ENCODE measurements around the gene DLEU7. TPM values are rescaled to one million over a fixed set of nuclear protein-coding genes. Genes with fewer than 3 reads are reported as not detected.

Gene DLEU7
- total RNA-seq, 1 donor from 2014 or later = not detected

DNA sequence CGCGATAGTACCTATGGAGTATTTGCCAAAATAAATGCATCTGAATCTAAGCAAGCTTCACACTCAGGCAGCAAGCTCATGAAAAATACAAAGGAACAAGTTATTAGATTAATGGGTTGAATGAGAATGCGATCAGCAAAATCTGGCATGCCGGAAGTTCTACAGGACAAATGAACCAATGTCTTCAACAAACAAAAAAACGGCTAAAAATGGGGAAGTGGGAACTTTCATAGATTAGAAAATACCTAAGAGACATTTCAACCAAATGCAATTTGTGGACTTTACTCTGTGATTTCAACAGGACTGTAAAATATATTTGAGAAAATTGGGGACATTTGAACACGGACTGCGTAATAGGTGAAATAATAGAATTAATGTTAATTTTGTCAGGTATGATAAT lies 43.7 kb upstream of the DLEU7 start:
- H3K27me3 ChIP-seq (ENCODE audit: control insufficient read depth, insufficient read depth, low read length) = no peaks in the 10 kb centered on the region
- TF ChIP-seq, protein P1, sequence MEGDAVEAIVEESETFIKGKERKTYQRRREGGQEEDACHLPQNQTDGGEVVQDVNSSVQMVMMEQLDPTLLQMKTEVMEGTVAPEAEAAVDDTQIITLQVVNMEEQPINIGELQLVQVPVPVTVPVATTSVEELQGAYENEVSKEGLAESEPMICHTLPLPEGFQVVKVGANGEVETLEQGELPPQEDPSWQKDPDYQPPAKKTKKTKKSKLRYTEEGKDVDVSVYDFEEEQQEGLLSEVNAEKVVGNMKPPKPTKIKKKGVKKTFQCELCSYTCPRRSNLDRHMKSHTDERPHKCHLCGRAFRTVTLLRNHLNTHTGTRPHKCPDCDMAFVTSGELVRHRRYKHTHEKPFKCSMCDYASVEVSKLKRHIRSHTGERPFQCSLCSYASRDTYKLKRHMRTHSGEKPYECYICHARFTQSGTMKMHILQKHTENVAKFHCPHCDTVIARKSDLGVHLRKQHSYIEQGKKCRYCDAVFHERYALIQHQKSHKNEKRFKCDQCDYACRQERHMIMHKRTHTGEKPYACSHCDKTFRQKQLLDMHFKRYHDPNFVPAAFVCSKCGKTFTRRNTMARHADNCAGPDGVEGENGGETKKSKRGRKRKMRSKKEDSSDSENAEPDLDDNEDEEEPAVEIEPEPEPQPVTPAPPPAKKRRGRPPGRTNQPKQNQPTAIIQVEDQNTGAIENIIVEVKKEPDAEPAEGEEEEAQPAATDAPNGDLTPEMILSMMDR (IDR thresholded peaks at IDR 0.05; ENCODE audit: insufficient read depth, low read length, severe bottlenecking) = no peak
- no peak overlapping the region for H3K4me3 ChIP-seq (ENCODE audit: low read depth, low read length)
- no peak for DNase-seq (ENCODE audit: low read depth)
- H3K36me3 ChIP-seq (ENCODE audit: control insufficient read depth, insufficient read depth, low read length) = no peaks in the 10 kb centered on the region
- no peak for FAIRE-seq

DNA sequence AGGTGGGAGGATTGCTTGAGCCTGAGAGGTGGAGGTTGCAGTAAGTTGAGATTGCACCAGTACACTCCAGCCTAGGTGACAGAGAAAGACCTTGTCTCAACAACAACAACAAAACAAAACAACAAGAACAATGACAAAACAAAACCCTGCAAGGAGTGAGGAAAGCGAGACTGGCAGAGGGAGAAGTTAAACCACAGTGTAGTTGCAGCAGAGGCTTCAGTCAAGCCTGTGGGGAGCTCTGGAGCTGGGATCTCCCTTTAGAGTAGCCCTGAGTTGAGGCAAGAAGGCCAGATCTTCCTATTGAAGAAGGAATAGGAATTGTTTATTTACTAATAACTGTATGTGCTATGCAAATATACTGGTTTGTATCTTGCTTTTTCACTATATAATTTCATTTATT lies 40.8 kb upstream of the DLEU7 start:
- FAIRE-seq (peak; percentile 62), DNase-seq (ENCODE audit: low read depth) (no peak)
- Histone ChIP-seq H3K36me3 (ENCODE audit: control insufficient read depth, insufficient read depth, low read length) (no peaks in the 10 kb centered on the region), H3K4me3 (ENCODE audit: low read depth, low read length) (no peak overlapping the region), H3K27me3 (ENCODE audit: control insufficient read depth, insufficient read depth, low read length) (no peaks in the 10 kb centered on the region)
- TF ChIP-seq, protein P1 (IDR thresholded peaks at IDR 0.05; ENCODE audit: insufficient read depth, low read length, severe bottlenecking) = no peak

DNA sequence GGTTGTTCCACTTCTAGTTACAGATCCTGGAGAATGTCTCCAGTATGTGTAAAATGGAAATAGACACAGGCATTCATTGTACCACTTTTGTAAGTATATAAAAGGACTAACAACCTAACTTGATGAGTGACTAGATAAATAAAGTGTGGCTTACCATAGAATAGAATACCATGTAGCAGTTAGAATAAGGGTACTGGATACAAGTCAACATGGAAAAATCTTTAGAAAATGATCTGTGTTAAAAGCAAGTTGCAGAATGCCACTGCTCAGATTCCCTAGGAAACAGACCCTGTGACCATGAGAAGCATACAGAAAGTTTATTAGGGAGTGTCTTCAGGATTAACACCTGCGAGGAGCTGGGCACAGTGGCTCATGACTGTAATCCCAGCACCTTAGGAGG lies 40.2 kb upstream of the DLEU7 start:
- Histone ChIP-seq H3K27me3 (ENCODE audit: control insufficient read depth, insufficient read depth, low read length) (no peaks in the 10 kb centered on the region), H3K4me3 (ENCODE audit: low read depth, low read length) (no peak overlapping the region), H3K36me3 (ENCODE audit: control insufficient read depth, insufficient read depth, low read length) (no peaks in the 10 kb centered on the region)
- DNase-seq (ENCODE audit: low read depth) (no peak), FAIRE-seq (no peak)
- TF ChIP-seq, protein P1 (IDR thresholded peaks at IDR 0.05; ENCODE audit: insufficient read depth, low read length, severe bottlenecking) = no peak

DNA sequence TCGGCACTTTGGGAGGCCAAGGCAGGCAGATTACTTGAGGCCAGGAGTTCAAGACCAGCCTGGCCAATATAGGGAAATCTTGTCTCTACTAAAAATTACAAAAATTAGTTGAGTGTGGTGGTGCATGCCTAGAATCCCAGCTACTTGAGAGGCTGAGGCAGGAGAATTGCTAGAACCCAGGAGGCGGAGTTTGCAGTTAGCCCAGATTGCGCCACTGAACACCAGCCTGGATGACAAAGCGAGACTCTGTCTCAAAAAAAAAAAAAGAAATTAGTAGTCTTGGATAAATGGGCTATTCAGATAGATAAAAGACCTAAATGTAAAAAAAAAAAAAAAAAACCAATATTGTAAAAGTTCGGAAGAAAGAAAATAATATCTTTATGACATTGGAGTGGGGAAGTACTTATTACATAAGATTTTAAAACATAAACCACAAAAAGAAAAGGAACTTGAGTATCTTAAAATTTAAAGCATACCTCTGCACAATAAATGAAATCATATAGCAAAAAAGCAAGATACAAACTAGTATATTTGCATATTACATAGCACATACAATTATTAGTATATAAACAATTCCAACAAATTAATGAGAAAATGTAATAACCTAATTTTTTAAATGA lies 39.4 kb upstream of the DLEU7 start:
- FAIRE-seq = no peak

DNA sequence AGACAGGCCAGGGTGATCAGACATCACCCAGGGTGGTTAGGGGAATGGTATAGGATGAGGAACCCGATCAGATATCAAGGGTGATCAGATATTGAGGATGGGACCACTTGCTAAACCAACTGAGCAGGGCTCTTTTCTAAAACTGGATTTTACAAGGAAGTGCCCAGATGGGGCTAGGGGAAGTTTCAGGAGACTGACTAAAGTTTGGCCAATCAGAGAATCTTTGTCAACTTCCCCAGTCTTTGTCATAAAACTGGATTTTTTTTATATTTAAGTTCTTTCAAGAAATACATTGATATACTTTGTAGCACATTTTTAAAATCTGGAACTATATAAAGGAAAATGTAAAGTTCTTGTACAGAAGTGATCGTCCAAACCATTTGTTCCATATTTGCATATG lies 30.5 kb upstream of the DLEU7 start:
- Histone ChIP-seq H3K36me3 (ENCODE audit: control insufficient read depth, insufficient read depth, low read length) (no peaks in the 10 kb centered on the region), H3K27me3 (ENCODE audit: control insufficient read depth, insufficient read depth, low read length) (no peaks in the 10 kb centered on the region), H3K4me3 (ENCODE audit: low read depth, low read length) (no peak overlapping the region)
- DNase-seq (ENCODE audit: low read depth) (no peak), FAIRE-seq (no peak)
- TF ChIP-seq, protein P1 (IDR thresholded peaks at IDR 0.05; ENCODE audit: insufficient read depth, low read length, severe bottlenecking) = no peak

More for the DNA sequence above, 39.4 kb upstream of the DLEU7 start:
- H3K27me3 ChIP-seq (ENCODE audit: control insufficient read depth, insufficient read depth, low read length) = no peaks in the 10 kb centered on the region
- TF ChIP-seq, protein P1 (IDR thresholded peaks at IDR 0.05; ENCODE audit: insufficient read depth, low read length, severe bottlenecking) = no peak
- no peak for DNase-seq (ENCODE audit: low read depth)
- H3K36me3 ChIP-seq (ENCODE audit: control insufficient read depth, insufficient read depth, low read length) = no peaks in the 10 kb centered on the region
- H3K4me3 ChIP-seq (ENCODE audit: low read depth, low read length) = no peak overlapping the region

DNA sequence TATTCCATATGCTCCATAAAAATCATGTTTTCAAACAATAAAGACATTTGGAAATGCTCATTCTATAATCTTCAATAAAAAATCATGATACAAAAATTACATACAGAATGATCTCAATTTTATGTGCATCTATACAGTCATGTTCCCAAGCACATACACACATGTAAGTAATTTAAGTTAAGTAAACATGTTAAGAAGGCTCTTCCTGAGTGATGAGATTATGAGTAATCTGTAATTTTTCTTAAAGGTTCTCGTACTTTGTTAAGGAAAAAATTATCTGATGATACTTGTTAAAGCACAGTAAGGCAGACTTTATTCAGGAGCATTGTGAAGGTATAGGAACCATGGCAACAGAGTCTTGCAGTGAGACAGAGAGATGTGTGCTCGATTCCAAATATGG lies 30.0 kb upstream of the DLEU7 start:
- H3K36me3 ChIP-seq (ENCODE audit: control insufficient read depth, insufficient read depth, low read length) = no peaks in the 10 kb centered on the region
- H3K27me3 ChIP-seq (ENCODE audit: control insufficient read depth, insufficient read depth, low read length) = no peaks in the 10 kb centered on the region
- H3K4me3 ChIP-seq (ENCODE audit: low read depth, low read length) = no peak overlapping the region
- FAIRE-seq = no peak
- peak; percentile 48 for DNase-seq (ENCODE audit: low read depth)
- TF ChIP-seq, protein P1 (IDR thresholded peaks at IDR 0.05; ENCODE audit: insufficient read depth, low read length, severe bottlenecking) = no peak

Measured in bronchial epithelial cell (primary cell).